ENCODE measurements around the gene FAM171A1.

The FAM171A1 gene

DNA sequence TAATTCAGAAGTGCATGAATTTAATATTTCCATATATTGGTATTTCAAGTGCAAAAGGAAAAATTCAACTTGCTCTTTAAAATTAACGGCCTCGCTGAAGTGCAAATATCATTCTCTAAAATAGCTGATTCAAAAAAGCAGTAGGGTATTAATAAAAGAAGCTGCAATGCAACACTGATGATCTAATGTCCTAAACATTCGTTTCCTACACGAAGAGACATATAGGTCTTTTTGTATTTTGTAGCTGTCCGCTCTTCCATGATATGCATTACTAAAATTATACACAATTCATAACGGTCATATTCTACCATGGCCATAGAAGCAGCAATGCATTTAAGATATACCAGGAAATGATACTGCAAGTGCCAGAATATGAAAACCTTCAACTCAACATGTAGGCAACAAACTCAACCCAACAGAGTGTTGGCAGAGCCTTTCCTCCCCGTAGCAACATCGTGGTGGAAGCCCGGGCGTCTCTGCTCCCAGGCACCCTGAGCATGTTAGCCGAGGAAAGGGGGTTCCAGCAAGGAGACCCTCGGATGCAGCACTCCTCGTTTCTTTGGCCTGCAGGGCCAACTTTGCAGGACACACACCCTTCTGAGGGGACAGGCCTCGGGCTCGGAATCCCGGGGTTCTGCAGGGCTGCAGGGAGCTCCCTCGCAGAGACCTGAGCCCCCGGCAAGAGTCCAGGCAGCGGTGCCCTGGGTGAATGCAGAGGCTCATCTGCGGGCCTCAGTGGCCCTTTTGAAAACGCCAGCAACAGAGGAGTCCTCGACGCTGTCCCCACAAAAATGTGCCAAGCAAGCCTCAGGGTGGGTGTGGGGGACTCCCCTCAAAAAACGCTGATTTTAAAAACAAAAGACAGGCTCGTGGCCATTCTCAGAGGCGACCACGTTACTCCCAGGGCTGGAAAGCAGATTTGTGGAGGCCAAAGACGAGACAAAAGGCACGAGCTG lies 1.6 kb downstream of the FAM171A1 start:
- Histone ChIP-seq H3K79me1 (replicated peaks; ENCODE audit: low read length, poor library complexity, severe bottlenecking) (peaks cover 12% of the 10 kb centered on the region), H2BK15ac (ENCODE audit: low read depth, poor library complexity, severe bottlenecking) (no peak overlapping the region), H2BK12ac (ENCODE audit: low read length in 2 of 2) (peak overlapping the region in 1 of 2 experiments; percentile 18), H3K18ac (ENCODE audit: low read depth in 1 of 2, low read length in 2 of 2) (peak overlapping the region; percentile 28 to 69), H4K8ac (ENCODE audit: low read length) (peak overlapping the region; percentile 49), H2AK5ac (ENCODE audit: low read length, severe bottlenecking) (no peak overlapping the region), H2BK5ac (ENCODE audit: low read depth, low read length, poor library complexity, severe bottlenecking) (peak overlapping the region; percentile 66), H3K23ac (ENCODE audit: low read length in 2 of 2) (no peak overlapping the region), H4K91ac (ENCODE audit: low read length) (peak overlapping the region; percentile 7), H3K4me3 (ENCODE audit: insufficient read depth in 1 of 2, low read depth in 1 of 2, low read length in 2 of 2) (peak overlapping the region; percentile 82 to 94), H3K4me1 (ENCODE audit: control insufficient read depth, insufficient read depth, low read depth, low read length) (peaks cover 4% of the 10 kb centered on the region), H3K4ac (ENCODE audit: low read depth in 1 of 2, low read length in 2 of 2) (peak overlapping the region in 1 of 2 experiments; percentile 15), H3K27me3 (ENCODE audit: control insufficient read depth in 1 of 2, insufficient read depth in 1 of 2, low read length in 2 of 2) (peaks cover 0 to 4% of the 10 kb centered on the region in 2 experiments), H3K36me3 (ENCODE audit: control insufficient read depth in 1 of 2, insufficient read depth in 2 of 2, low read depth in 1 of 2, low read length in 2 of 2) (no peaks in the 10 kb centered on the region), H2BK120ac (ENCODE audit: low read depth, low read length) (peak overlapping the region; percentile 15), H3K9me3 (ENCODE audit: control insufficient read depth, low read length) (no peaks in the 10 kb centered on the region), H3K4me2 (ENCODE audit: low read length, poor library complexity, severe bottlenecking) (peak overlapping the region; percentile 88), H3K9ac (ENCODE audit: low read length) (peak overlapping the region; percentile 87), H3K14ac (ENCODE audit: low read length in 2 of 2) (no peak overlapping the region), H3K27ac (ENCODE audit: low read length, poor library complexity, severe bottlenecking) (peak overlapping the region; percentile 50), H2AFZ (ENCODE audit: low read depth, low read length) (peak overlapping the region; percentile 19)
- peak; percentile 35 for DNase-seq
- WGBS = 10% methylated on average over 27 of the region's 29 CpGs

DNA sequence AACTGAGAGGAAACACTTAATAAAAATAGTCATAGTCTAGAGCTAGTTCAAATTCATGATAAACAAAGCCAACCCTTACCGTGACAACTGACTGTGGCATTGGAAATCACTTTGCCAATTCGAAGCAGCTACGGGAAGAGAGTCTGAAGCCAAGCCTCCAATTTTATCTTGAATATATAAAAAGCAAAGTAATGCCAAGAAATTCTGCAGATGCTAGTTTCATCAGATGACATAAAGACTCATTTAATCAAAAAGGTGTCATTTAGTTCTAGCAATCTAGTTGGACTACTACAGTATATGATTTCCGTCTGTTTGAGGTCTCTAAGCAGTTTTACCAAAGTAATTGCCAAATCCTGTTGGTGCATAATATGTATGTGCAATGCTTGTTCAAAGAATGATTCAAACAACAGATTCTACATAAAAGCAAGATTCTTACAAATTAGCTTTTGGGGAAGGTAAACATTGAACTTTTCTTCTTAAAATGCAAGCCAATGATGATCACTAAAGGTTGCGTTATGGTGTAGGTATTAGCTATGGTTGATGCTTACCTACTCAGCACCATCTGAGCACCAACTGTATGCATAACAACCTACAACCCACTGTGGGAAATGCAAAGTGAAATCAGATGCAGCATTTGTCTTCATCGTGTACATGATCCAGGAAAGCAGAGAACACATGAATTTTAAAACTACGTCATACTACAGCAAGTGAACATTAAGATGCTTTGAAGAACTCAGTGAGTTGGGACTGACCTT lies 2.8 kb downstream of the FAM171A1 start:
- Histone ChIP-seq H2BK120ac (ENCODE audit: low read depth, low read length) (no peak overlapping the region), H3K4ac (ENCODE audit: low read depth in 1 of 2, low read length in 2 of 2) (no peak overlapping the region), H3K18ac (ENCODE audit: low read depth in 1 of 2, low read length in 2 of 2) (no peak overlapping the region), H3K4me3 (ENCODE audit: insufficient read depth in 1 of 2, low read depth in 1 of 2, low read length in 2 of 2) (no peak overlapping the region), H2BK12ac (ENCODE audit: low read length in 2 of 2) (no peak overlapping the region), H4K8ac (ENCODE audit: low read length) (no peak overlapping the region), H3K4me2 (ENCODE audit: low read length, poor library complexity, severe bottlenecking) (peak overlapping the region; percentile 61), H3K79me1 (replicated peaks; ENCODE audit: low read length, poor library complexity, severe bottlenecking) (peaks cover 21% of the 10 kb centered on the region), H4K91ac (ENCODE audit: low read length) (no peak overlapping the region), H2BK5ac (ENCODE audit: low read depth, low read length, poor library complexity, severe bottlenecking) (no peak overlapping the region), H2AFZ (ENCODE audit: low read depth, low read length) (no peak overlapping the region), H3K9ac (ENCODE audit: low read length) (no peak overlapping the region), H3K36me3 (ENCODE audit: control insufficient read depth in 1 of 2, insufficient read depth in 2 of 2, low read depth in 1 of 2, low read length in 2 of 2) (no peaks in the 10 kb centered on the region), H3K14ac (ENCODE audit: low read length in 2 of 2) (no peak overlapping the region), H3K27ac (ENCODE audit: low read length, poor library complexity, severe bottlenecking) (no peak overlapping the region), H3K27me3 (ENCODE audit: control insufficient read depth in 1 of 2, insufficient read depth in 1 of 2, low read length in 2 of 2) (peaks cover 0 to 4% of the 10 kb centered on the region in 2 experiments), H3K4me1 (ENCODE audit: control insufficient read depth, insufficient read depth, low read depth, low read length) (peaks cover 8% of the 10 kb centered on the region), H2AK5ac (ENCODE audit: low read length, severe bottlenecking) (peak overlapping the region; percentile 95), H3K9me3 (ENCODE audit: control insufficient read depth, low read length) (no peaks in the 10 kb centered on the region), H2BK15ac (ENCODE audit: low read depth, poor library complexity, severe bottlenecking) (no peak overlapping the region), H3K23ac (ENCODE audit: low read length in 2 of 2) (peak overlapping the region in 1 of 2 experiments; percentile 69)
- DNase-seq = no peak
- WGBS = 95% methylated on average over 4 of the region's 7 CpGs

DNA sequence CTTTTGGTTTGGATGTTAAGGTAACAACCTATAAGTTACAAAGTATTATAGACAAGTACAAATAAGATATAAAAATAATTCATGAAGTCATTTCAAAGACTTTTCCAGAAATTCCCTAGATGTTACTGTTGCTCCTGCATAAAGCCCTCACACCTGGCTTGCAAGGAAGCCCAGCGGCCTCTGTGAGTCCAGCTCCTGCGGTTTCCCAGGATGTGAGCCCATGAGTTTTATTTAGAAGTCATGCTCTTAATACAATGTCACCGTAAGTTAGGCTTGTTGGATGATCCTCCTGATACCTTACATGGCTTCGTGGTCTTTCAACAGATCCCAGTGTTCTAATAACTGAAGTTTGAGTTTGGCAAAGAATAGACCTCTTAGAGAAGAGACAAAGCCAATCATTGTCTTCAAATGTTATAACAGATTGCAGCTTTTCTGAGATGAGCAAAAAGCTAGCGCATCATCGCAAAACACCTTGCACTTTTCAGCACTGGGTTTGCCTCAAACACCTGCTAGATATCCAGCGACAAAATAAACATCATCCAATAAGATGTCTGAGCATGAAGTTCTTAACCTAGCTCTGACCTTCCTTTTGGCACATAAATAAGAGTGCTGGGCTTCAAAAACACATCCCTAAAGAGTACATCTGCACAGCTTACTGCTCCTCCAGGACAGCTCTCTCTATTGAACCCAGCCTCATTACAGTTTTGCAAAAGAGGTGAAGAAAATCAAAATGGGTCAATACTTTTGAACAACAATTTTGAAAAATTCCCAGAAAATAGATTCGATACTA lies 3.6 kb downstream of the FAM171A1 start:
- no peak overlapping the region for H2BK5ac ChIP-seq (ENCODE audit: low read depth, low read length, poor library complexity, severe bottlenecking)
- no peaks in the 10 kb centered on the region for H3K36me3 ChIP-seq (ENCODE audit: control insufficient read depth in 1 of 2, insufficient read depth in 2 of 2, low read depth in 1 of 2, low read length in 2 of 2)
- H2AK5ac ChIP-seq (ENCODE audit: low read length, severe bottlenecking) = no peak overlapping the region
- H2BK12ac ChIP-seq (ENCODE audit: low read length in 2 of 2) = no peak overlapping the region
- no peak overlapping the region for H4K91ac ChIP-seq (ENCODE audit: low read length)
- H3K4me2 ChIP-seq (ENCODE audit: low read length, poor library complexity, severe bottlenecking) = no peak overlapping the region
- no peaks in the 10 kb centered on the region for H3K9me3 ChIP-seq (ENCODE audit: control insufficient read depth, low read length)
- H3K4me3 ChIP-seq (ENCODE audit: insufficient read depth in 1 of 2, low read depth in 1 of 2, low read length in 2 of 2) = no peak overlapping the region
- no peak overlapping the region for H3K18ac ChIP-seq (ENCODE audit: low read depth in 1 of 2, low read length in 2 of 2)
- no peak for DNase-seq
- WGBS = 94% methylated on average over 8 of the region's 8 CpGs
- H3K9ac ChIP-seq (ENCODE audit: low read length) = no peak overlapping the region
- no peak overlapping the region for H3K4ac ChIP-seq (ENCODE audit: low read depth in 1 of 2, low read length in 2 of 2)
- H3K23ac ChIP-seq (ENCODE audit: low read length in 2 of 2) = no peak overlapping the region
- H3K27me3 ChIP-seq (ENCODE audit: control insufficient read depth in 1 of 2, insufficient read depth in 1 of 2, low read length in 2 of 2) = no peaks in the 10 kb centered on the region
- H2AFZ ChIP-seq (ENCODE audit: low read depth, low read length) = no peak overlapping the region
- H2BK15ac ChIP-seq (ENCODE audit: low read depth, poor library complexity, severe bottlenecking) = no peak overlapping the region
- no peak overlapping the region for H3K14ac ChIP-seq (ENCODE audit: low read length in 2 of 2)
- no peak overlapping the region for H3K27ac ChIP-seq (ENCODE audit: low read length, poor library complexity, severe bottlenecking)
- peaks cover 8% of the 10 kb centered on the region for H3K4me1 ChIP-seq (ENCODE audit: control insufficient read depth, insufficient read depth, low read depth, low read length)
- no peak overlapping the region for H2BK120ac ChIP-seq (ENCODE audit: low read depth, low read length)
- no peak overlapping the region for H4K8ac ChIP-seq (ENCODE audit: low read length)
- peaks cover 21% of the 10 kb centered on the region for H3K79me1 ChIP-seq (replicated peaks; ENCODE audit: low read length, poor library complexity, severe bottlenecking)
